H1 (cell line): ENCODE measurements around the gene PIGC. TPM values are rescaled to one million over a fixed set of nuclear protein-coding genes. Genes with fewer than 3 reads are reported as not detected.

Source experiments
- CTCF ChIA-PET: fragments of 300-600 bp; sonication (Branson Sonifier 250); formaldehyde crosslinking; loops from one replicate; lab custom pipeline; 2021; ENCODE audit not compliant: partially characterized antibody; lab: Charles Lee
- POLR2A ChIA-PET: fragments of 300-600 bp; sonication (Branson Sonifier 250); formaldehyde crosslinking; loops from one replicate; lab custom pipeline; 2021; ENCODE audit warnings: inconsistent platforms; ENCODE audit not compliant: partially characterized antibody; lab: Charles Lee
- DNase-seq, 2 experiments: peaks; one replicate each; pipeline versions ENCODE4 v3.0.0 to v3.0.0-alpha.2; 2010 to 2022; ENCODE audit warnings: low spot score in 2 of 2, low read depth in 1 of 2, mixed read lengths in 1 of 2
- FAIRE-seq: peaks from 2 replicates; lab custom pipeline; 2011; peaks lifted over from hg19 to GRCh38; lab: Jason Lieb, UNC
- H2AFZ ChIP-seq: 2 replicates; pipeline ENCODE4 v1.8.1; 2012; ENCODE audit warnings: low read length, inconsistent platforms
- H2AK5ac ChIP-seq: 2 replicates; pipeline ENCODE4 v1.6.1; 2013; ENCODE audit warnings: low read depth, low read length
- H2BK120ac ChIP-seq: replicated peaks from 2 replicates; pipeline ENCODE3; 2013; ENCODE audit warnings: low read depth, low read length, inconsistent platforms
- H2BK12ac ChIP-seq: 2 replicates; pipeline ENCODE4 v1.6.1; 2013; ENCODE audit warnings: low read depth, low read length
- H2BK15ac ChIP-seq: 2 replicates; pipeline ENCODE4 v1.6.1; 2013; ENCODE audit warnings: low read length
- H2BK20ac ChIP-seq: 2 replicates; pipeline ENCODE4 v1.6.1; 2013; ENCODE audit warnings: low read length
- H2BK5ac ChIP-seq: 2 replicates; pipeline ENCODE4 v1.6.1; 2013; ENCODE audit warnings: low read depth, low read length
- H3K14ac ChIP-seq: 2 replicates; pipeline ENCODE4 v1.6.1; 2013; ENCODE audit warnings: inconsistent platforms; ENCODE audit not compliant: insufficient read length
- H3K18ac ChIP-seq: 2 replicates; pipeline ENCODE4 v1.6.1; 2013; ENCODE audit warnings: low read length; ENCODE audit errors: extremely low read depth
- H3K23ac ChIP-seq: 2 replicates; pipeline ENCODE4 v1.6.1; 2013; ENCODE audit warnings: inconsistent platforms; ENCODE audit not compliant: insufficient read length
- H3K23me2 ChIP-seq: 2 replicates; pipeline ENCODE4 v1.6.1; 2013; ENCODE audit warnings: low read depth, low read length
- H3K27ac ChIP-seq: 2 replicates; pipeline ENCODE4 v1.6.1; 2011; ENCODE audit warnings: low read depth, low read length, inconsistent platforms
- H3K27me3 ChIP-seq, 4 experiments: replicated peaks in 1 of 4; 1 replicate in 1 of 4; 2 replicates in 3 of 4; pipeline versions ENCODE4 v1.6.1 to v1.8.1; 2011 to 2013; ENCODE audit warnings: low read length in 3 of 4, mild to moderate bottlenecking in 3 of 4, inconsistent platforms in 2 of 4, mixed read lengths in 2 of 4, moderate library complexity in 1 of 4; ENCODE audit not compliant: control insufficient read depth in 3 of 4, insufficient read depth in 3 of 4; ENCODE audit errors: extremely low read depth in 1 of 4
- H3K36me3 ChIP-seq, 4 experiments: 2 replicates each; pipeline versions ENCODE4 v1.6.1 to v1.8.1; 2011 to 2013; ENCODE audit warnings: mild to moderate bottlenecking in 4 of 4, low read length in 3 of 4, moderate library complexity in 2 of 4, control low read depth in 1 of 4, inconsistent platforms in 1 of 4; ENCODE audit not compliant: insufficient read depth in 4 of 4, control insufficient read depth in 2 of 4
- H3K4ac ChIP-seq: replicated peaks from 2 replicates; pipeline ENCODE3; 2013; ENCODE audit warnings: low read length, low read depth, mixed read lengths, inconsistent platforms; ENCODE audit not compliant: insufficient read length
- H3K4me1 ChIP-seq, 4 experiments: replicated peaks in 1 of 4; 1 replicate in 1 of 4; 2 replicates in 3 of 4; pipeline versions ENCODE4 v1.6.1 to v1.8.1; 2011 to 2013; ENCODE audit warnings: low read length in 3 of 4, inconsistent platforms in 2 of 4, mixed read lengths in 1 of 4; ENCODE audit not compliant: insufficient read depth in 4 of 4, control insufficient read depth in 3 of 4
- H3K4me2 ChIP-seq, 2 experiments: 2 replicates each; pipeline versions ENCODE4 v1.6.1 to v1.8.1; 2011 to 2013; ENCODE audit warnings: low read depth in 2 of 2, low read length in 2 of 2, control low read depth in 1 of 2, inconsistent platforms in 1 of 2, mild to moderate bottlenecking in 1 of 2; ENCODE audit not compliant: insufficient read depth in 1 of 2
- H3K4me3 ChIP-seq, 4 experiments: fragments of 200-600, 300-600 bp in 1 of 4; sonication (generic), shearing (Covaris generic), sonication (Bioruptor Twin) in 1 of 4; 2 replicates each; pipeline versions ENCODE4 v1.5.1 to v1.8.1; 2011 to 2016; ENCODE audit warnings: low read length in 4 of 4, low read depth in 3 of 4, control low read depth in 2 of 4, inconsistent platforms in 2 of 4, mild to moderate bottlenecking in 2 of 4, mixed read lengths in 1 of 4, moderate library complexity in 1 of 4; ENCODE audit not compliant: insufficient read depth in 2 of 4; ENCODE audit errors: extremely low read depth in 1 of 4
- H3K56ac ChIP-seq: replicated peaks from 2 replicates; pipeline ENCODE3; 2013; ENCODE audit warnings: low read depth, mild to moderate bottlenecking, mixed read lengths, low read length, inconsistent platforms; ENCODE audit not compliant: insufficient read length
- H3K79me1 ChIP-seq: 2 replicates; pipeline ENCODE4 v1.6.1; 2013; ENCODE audit warnings: low read depth, low read length, control low read depth
- H3K79me2 ChIP-seq, 2 experiments: 2 replicates each; pipeline versions ENCODE4 v1.6.1 to v1.8.1; 2012 to 2013; ENCODE audit warnings: low read length in 2 of 2, mild to moderate bottlenecking in 2 of 2, inconsistent platforms in 1 of 2; ENCODE audit not compliant: insufficient read depth in 2 of 2, control insufficient read depth in 1 of 2
- H3K9ac ChIP-seq, 4 experiments: replicated peaks in 1 of 4; 1 replicate in 1 of 4; 2 replicates in 3 of 4; pipeline versions ENCODE4 v1.6.1 to v1.8.1; 2011 to 2013; ENCODE audit warnings: low read depth in 3 of 4, low read length in 3 of 4, control low read depth in 2 of 4, mild to moderate bottlenecking in 2 of 4, moderate library complexity in 2 of 4, inconsistent platforms in 1 of 4; ENCODE audit errors: extremely low read depth in 1 of 4
- H3K9me3 ChIP-seq, 2 experiments: 2 replicates each; pipeline versions ENCODE4 v1.6.1 to v1.8.1; 2012 to 2013; ENCODE audit warnings: mild to moderate bottlenecking in 2 of 2, moderate library complexity in 2 of 2, control low read depth in 1 of 2, inconsistent platforms in 1 of 2, low read depth in 1 of 2, low read length in 1 of 2, mixed read lengths in 1 of 2; ENCODE audit not compliant: insufficient read depth in 2 of 2
- H4K20me1 ChIP-seq, 2 experiments: replicated peaks in 1 of 2; 2 replicates each; pipeline versions ENCODE3 to v1.8.1; 2011 to 2013; ENCODE audit warnings: inconsistent platforms in 2 of 2, low read length in 2 of 2, mild to moderate bottlenecking in 1 of 2; ENCODE audit not compliant: insufficient read depth in 2 of 2, control insufficient read depth in 1 of 2
- H4K5ac ChIP-seq: 2 replicates; pipeline ENCODE4 v1.6.1; 2013; ENCODE audit warnings: low read length, low read depth, mixed read lengths, inconsistent platforms; ENCODE audit not compliant: insufficient read length
- H4K8ac ChIP-seq: 2 replicates; pipeline ENCODE4 v1.8.0; 2013; ENCODE audit warnings: mild to moderate bottlenecking, moderate library complexity, low read length, inconsistent platforms; ENCODE audit not compliant: insufficient read depth; ENCODE audit errors: extremely low read depth
- H4K91ac ChIP-seq: replicated peaks from 2 replicates; pipeline ENCODE3; 2013; ENCODE audit warnings: low read length, mixed read lengths, inconsistent platforms; ENCODE audit not compliant: insufficient read length
- BRCA1 ChIP-seq: IDR thresholded peaks from 2 replicates; pipeline ENCODE4 v1.6.1; 2012; ENCODE audit warnings: low read depth, low read length, improper control_type of control experiment
- CBX5 ChIP-seq: fragments of 300-800, 300-1000 bp; sonication (generic); IDR thresholded peaks from 2 replicates; pipeline ENCODE4 v1.7.1; 2016; ENCODE audit warnings: antibody characterized with exemption, low read length, low read depth
- CHD1 ChIP-seq: IDR thresholded peaks from 2 replicates; pipeline ENCODE4 v1.6.1; 2012; ENCODE audit warnings: low read depth, low read length, improper control_type of control experiment
- FOSL1 ChIP-seq: IDR thresholded peaks from 2 replicates; pipeline ENCODE4 v1.6.1; 2011; ENCODE audit warnings: mild to moderate bottlenecking, low read depth, low read length, moderate library complexity; ENCODE audit not compliant: insufficient read depth
- JUN ChIP-seq: IDR thresholded peaks from 2 replicates; pipeline ENCODE4 v1.6.1; 2011; ENCODE audit warnings: low read depth, mild to moderate bottlenecking, improper control_type of control experiment, low read length
- SIX5 ChIP-seq: IDR thresholded peaks from 2 replicates; pipeline ENCODE4 v1.6.1; 2011; ENCODE audit warnings: mild to moderate bottlenecking, low read depth, low read length
- SP4 ChIP-seq: IDR thresholded peaks from 2 replicates; pipeline ENCODE4 v1.6.1; 2012; ENCODE audit warnings: low read length, inconsistent platforms
- TAF1 ChIP-seq: IDR thresholded peaks from 2 replicates; pipeline ENCODE4 v1.6.1; 2011; ENCODE audit warnings: mild to moderate bottlenecking, low read depth, low read length
- TBP ChIP-seq: IDR thresholded peaks from 2 replicates; pipeline ENCODE4 v1.6.1; 2011; ENCODE audit warnings: low read depth, low read length, improper control_type of control experiment
- WGBS, 2 experiments: shearing (Covaris generic) in 1 of 2; methylation state at CpG; one replicate each; pipeline versions ENCODE4 v1.1.6 to v1.1.7; 2013 to 2015; ENCODE audit warnings: low lambda C conversion rate in 2 of 2, mixed read lengths in 2 of 2, inconsistent platforms in 1 of 2, low coverage in 1 of 2, missing lambda C conversion rate in 1 of 2; ENCODE audit not compliant: insufficient replicate concordance in 2 of 2, insufficient coverage in 1 of 2, insufficient read length in 1 of 2; ENCODE audit errors: extremely low coverage in 1 of 2, missing lambda C conversion rate in 1 of 2; 5-methylcytosine and 5-hydroxymethylcytosine counted together
- polyA plus RNA-seq, 7 experiments: library from polyadenylated mRNA; depleted of rRNA in 3 of 7; stranded (reverse) in 5 of 7; unstranded in 2 of 7; fragments of >200 nt in 5 of 7; fragments of 200-250 nt in 2 of 7; gene quantifications; 1 replicate in 5 of 7; 2 replicates in 1 of 7; 4 replicates in 1 of 7; pipeline versions ENCODE4 v1.2.1 to v1.2.3, GENCODE V29; 2011 to 2013; ENCODE audit warnings: missing spikeins in 2 of 7, mixed read lengths in 2 of 7
- total RNA-seq: library from RNA; stranded (reverse); fragmentation: NEBNext Ultra II Directional; extraction: Animal tissue kit (Norgen Biotek cat#: 25700); gene quantifications from 2 replicates; pipeline ENCODE4 v1.2.1, GENCODE V29; 2021
- TF ChIP-seq, protein P1 (sequence below): IDR thresholded peaks from 2 replicates; pipeline ENCODE4 v1.6.1; 2011; ENCODE audit warnings: low read length, improper control_type of control experiment
- TF ChIP-seq, protein P2 (sequence below): IDR thresholded peaks from 2 replicates; pipeline ENCODE4 v1.6.1; 2012; ENCODE audit warnings: low read length, inconsistent platforms
- TF ChIP-seq, protein P3 (sequence below): IDR thresholded peaks from 2 replicates; pipeline ENCODE4 v1.6.1; 2012; ENCODE audit warnings: inconsistent platforms

PIGC gene
- total and polyA plus RNA-seq, 2 of the 8 experiments (the other 6 are each of a cell fraction or from before 2014, with no cell fraction given): 21.0 to 39.3 TPM

DNA sequence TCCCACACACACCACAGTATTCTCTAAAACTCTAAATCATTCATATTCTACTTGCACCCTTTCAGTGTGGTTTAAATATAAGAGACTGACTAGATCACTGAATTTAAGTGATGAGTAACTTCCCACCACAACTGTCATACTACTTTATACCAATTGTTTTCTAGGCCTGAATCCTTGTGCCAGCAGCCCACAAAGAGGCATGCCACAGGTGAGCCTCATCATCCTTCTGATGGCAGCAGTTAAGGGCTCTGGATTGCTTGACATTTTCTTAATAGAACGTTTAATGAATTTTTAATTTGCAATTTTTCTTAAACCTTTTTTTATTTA is 13.8 kb downstream of the PIGC start:
- no peak overlapping the region for H2BK12ac ChIP-seq
- FAIRE-seq (no peak), DNase-seq (no peak)
- H3K56ac ChIP-seq: no peak overlapping the region
- H4K91ac ChIP-seq: no peak overlapping the region
- no peaks in the 10 kb centered on the region for H3K79me2 ChIP-seq
- H3K79me1 ChIP-seq: no peaks in the 10 kb centered on the region
- H3K18ac ChIP-seq: no peak overlapping the region
- no peak overlapping the region for H2BK120ac ChIP-seq
- no peak overlapping the region for H3K9ac ChIP-seq
- CTCF ChIA-PET: interaction anchor here (0.6 to 3.7 kb wide), 19 partner anchors 10 to 509 kb away, joined by 3 to 20 read pairs (median 4); partner anchors contain the start of gene C1orf105
- no peak overlapping the region for H3K14ac ChIP-seq
- H3K23ac ChIP-seq: no peak overlapping the region
- H3K4me3 ChIP-seq: no peak overlapping the region
- no peak overlapping the region for H2AFZ ChIP-seq
- H3K27ac ChIP-seq: no peak overlapping the region
- H3K27me3 ChIP-seq: no peaks in the 10 kb centered on the region
- H2BK20ac ChIP-seq: no peak overlapping the region
- H3K23me2 ChIP-seq: no peaks in the 10 kb centered on the region; the same call in 1 of the 2 replicates
- WGBS, 2 experiments: 96% methylated on average over 1 of the region's 1 CpG; no CpG with 5 or more reads in 1 of the 2 experiments
- H2AK5ac ChIP-seq: no peak overlapping the region
- H3K4me2 ChIP-seq: no peak overlapping the region
- H2BK5ac ChIP-seq: no peak overlapping the region
- POLR2A ChIA-PET: interaction anchor here (1.9 kb wide), 1 partner anchor 22 kb away, joined by 4 read pairs; no protein-coding TSS in a partner anchor
- no peak overlapping the region for H3K4ac ChIP-seq
- peaks cover 3 to 5% (median 4%) of the 10 kb centered on the region in 4 experiments; a peak in 6 of 7 replicates for H3K4me1 ChIP-seq
- no peak overlapping the region for H4K8ac ChIP-seq
- no peaks in the 10 kb centered on the region for H3K36me3 ChIP-seq
- H3K9me3 ChIP-seq: no peaks in the 10 kb centered on the region
- H4K20me1 ChIP-seq: no peaks in the 10 kb centered on the region
- H4K5ac ChIP-seq: no peak overlapping the region
- H2BK15ac ChIP-seq: no peak overlapping the region
- TF ChIP-seq BRCA1 (no peak), FOSL1 (no peak), JUN (no peak), CBX5 (no peak), TBP (no peak), SP4 (no peak), TAF1 (no peak), CHD1 (no peak), SIX5 (no peak)
- TF ChIP-seq, protein P1, sequence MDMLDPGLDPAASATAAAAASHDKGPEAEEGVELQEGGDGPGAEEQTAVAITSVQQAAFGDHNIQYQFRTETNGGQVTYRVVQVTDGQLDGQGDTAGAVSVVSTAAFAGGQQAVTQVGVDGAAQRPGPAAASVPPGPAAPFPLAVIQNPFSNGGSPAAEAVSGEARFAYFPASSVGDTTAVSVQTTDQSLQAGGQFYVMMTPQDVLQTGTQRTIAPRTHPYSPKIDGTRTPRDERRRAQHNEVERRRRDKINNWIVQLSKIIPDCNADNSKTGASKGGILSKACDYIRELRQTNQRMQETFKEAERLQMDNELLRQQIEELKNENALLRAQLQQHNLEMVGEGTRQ: no peak
- TF ChIP-seq, protein P2, sequence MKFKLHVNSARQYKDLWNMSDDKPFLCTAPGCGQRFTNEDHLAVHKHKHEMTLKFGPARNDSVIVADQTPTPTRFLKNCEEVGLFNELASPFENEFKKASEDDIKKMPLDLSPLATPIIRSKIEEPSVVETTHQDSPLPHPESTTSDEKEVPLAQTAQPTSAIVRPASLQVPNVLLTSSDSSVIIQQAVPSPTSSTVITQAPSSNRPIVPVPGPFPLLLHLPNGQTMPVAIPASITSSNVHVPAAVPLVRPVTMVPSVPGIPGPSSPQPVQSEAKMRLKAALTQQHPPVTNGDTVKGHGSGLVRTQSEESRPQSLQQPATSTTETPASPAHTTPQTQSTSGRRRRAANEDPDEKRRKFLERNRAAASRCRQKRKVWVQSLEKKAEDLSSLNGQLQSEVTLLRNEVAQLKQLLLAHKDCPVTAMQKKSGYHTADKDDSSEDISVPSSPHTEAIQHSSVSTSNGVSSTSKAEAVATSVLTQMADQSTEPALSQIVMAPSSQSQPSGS: no peak
- TF ChIP-seq, protein P3, sequence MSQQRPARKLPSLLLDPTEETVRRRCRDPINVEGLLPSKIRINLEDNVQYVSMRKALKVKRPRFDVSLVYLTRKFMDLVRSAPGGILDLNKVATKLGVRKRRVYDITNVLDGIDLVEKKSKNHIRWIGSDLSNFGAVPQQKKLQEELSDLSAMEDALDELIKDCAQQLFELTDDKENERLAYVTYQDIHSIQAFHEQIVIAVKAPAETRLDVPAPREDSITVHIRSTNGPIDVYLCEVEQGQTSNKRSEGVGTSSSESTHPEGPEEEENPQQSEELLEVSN: no peak
